H9 (cell line): ENCODE results near the gene MCRIP1. TPM values are rescaled to one million over a fixed set of nuclear protein-coding genes. Genes with fewer than 3 reads are reported as not detected.

Source experiments
- DNase-seq: peaks from one replicate; pipeline ENCODE4 v3.0.0-alpha.2; 2017
- H2AFZ ChIP-seq: one replicate; pipeline ENCODE4 v1.6.1; 2013; ENCODE audit warnings: mild to moderate bottlenecking, low read length, control low read depth, moderate library complexity
- H2AK5ac ChIP-seq: 2 replicates; pipeline ENCODE4 v1.6.1; 2013; ENCODE audit warnings: low read length, control low read depth, mixed read lengths; ENCODE audit not compliant: insufficient read length
- H2BK120ac ChIP-seq: one replicate; pipeline ENCODE4 v1.6.1; 2013; ENCODE audit warnings: low read depth, mild to moderate bottlenecking, low read length, control low read depth, inconsistent platforms; ENCODE audit not compliant: poor library complexity, severe bottlenecking
- H2BK12ac ChIP-seq: 2 replicates; pipeline ENCODE4 v1.6.1; 2013; ENCODE audit warnings: low read length, control low read depth, mixed read lengths, low read depth; ENCODE audit not compliant: insufficient read length
- H2BK15ac ChIP-seq: 2 replicates; pipeline ENCODE4 v1.6.1; 2013; ENCODE audit warnings: low read depth, low read length, control low read depth
- H2BK20ac ChIP-seq: one replicate; pipeline ENCODE4 v1.6.1; 2013; ENCODE audit warnings: low read depth, mild to moderate bottlenecking, low read length, control low read depth, inconsistent platforms; ENCODE audit not compliant: poor library complexity, severe bottlenecking
- H2BK5ac ChIP-seq: 2 replicates; pipeline ENCODE4 v1.6.1; 2013; ENCODE audit warnings: low read length, control low read depth, mixed read lengths; ENCODE audit not compliant: insufficient read length
- H3K14ac ChIP-seq: 2 replicates; pipeline ENCODE4 v1.6.1; 2013; ENCODE audit warnings: low read length, control low read depth; ENCODE audit not compliant: insufficient read depth
- H3K18ac ChIP-seq: 2 replicates; pipeline ENCODE4 v1.6.1; 2013; ENCODE audit warnings: low read depth, mild to moderate bottlenecking, mixed read lengths, low read length, control low read depth; ENCODE audit not compliant: insufficient read length
- H3K23ac ChIP-seq: 2 replicates; pipeline ENCODE4 v1.6.1; 2013; ENCODE audit warnings: low read length, control low read depth, mixed read lengths, low read depth; ENCODE audit not compliant: insufficient read length
- H3K23me2 ChIP-seq: 2 replicates; pipeline ENCODE4 v1.6.1; 2013; ENCODE audit warnings: low read depth, mild to moderate bottlenecking, mixed read lengths, low read length, control low read depth; ENCODE audit not compliant: insufficient read length, poor library complexity, severe bottlenecking
- H3K27ac ChIP-seq: 2 replicates; pipeline ENCODE4 v1.5.1; 2013; ENCODE audit warnings: low read length, control low read depth, mixed read lengths, low read depth; ENCODE audit not compliant: insufficient read length
- H3K27me3 ChIP-seq: 2 replicates; pipeline ENCODE4 v1.6.1; 2013; ENCODE audit warnings: low read length, control low read depth, inconsistent platforms; ENCODE audit not compliant: insufficient read depth
- H3K4ac ChIP-seq: 2 replicates; pipeline ENCODE4 v1.6.1; 2013; ENCODE audit warnings: low read depth, mild to moderate bottlenecking, control low read depth, inconsistent platforms, low read length, moderate library complexity
- H3K4me1 ChIP-seq: 2 replicates; pipeline ENCODE4 v1.6.1; 2013; ENCODE audit warnings: low read length, control low read depth, inconsistent platforms; ENCODE audit not compliant: insufficient read depth
- H3K4me2 ChIP-seq: 2 replicates; pipeline ENCODE4 v1.6.1; 2013; ENCODE audit warnings: low read length, control low read depth, mixed read lengths; ENCODE audit not compliant: insufficient read length, insufficient read depth
- H3K56ac ChIP-seq: 2 replicates; pipeline ENCODE4 v1.6.1; 2013; ENCODE audit warnings: low read depth, mild to moderate bottlenecking, mixed read lengths, low read length, control low read depth; ENCODE audit not compliant: insufficient read length
- H3K79me1 ChIP-seq: 2 replicates; pipeline ENCODE4 v1.6.1; 2013; ENCODE audit warnings: low read depth, mild to moderate bottlenecking, moderate library complexity, low read length, control low read depth, inconsistent platforms; ENCODE audit not compliant: insufficient read depth, poor library complexity, severe bottlenecking
- H3K79me2 ChIP-seq: 2 replicates; pipeline ENCODE4 v1.6.1; 2013; ENCODE audit warnings: low read length, control low read depth, inconsistent platforms; ENCODE audit not compliant: insufficient read depth
- H3K9ac ChIP-seq: 2 replicates; pipeline ENCODE4 v1.6.1; 2013; ENCODE audit warnings: low read length, control low read depth, mixed read lengths; ENCODE audit not compliant: insufficient read length; ENCODE audit errors: extremely low read depth
- H3K9me3 ChIP-seq: one replicate; pipeline ENCODE4 v1.6.1; 2013; ENCODE audit warnings: low read depth, low read length, inconsistent platforms; ENCODE audit not compliant: control insufficient read depth
- H3T11ph ChIP-seq: one replicate; pipeline ENCODE4 v1.6.1; 2013; ENCODE audit warnings: mild to moderate bottlenecking, low read length, control low read depth, inconsistent platforms
- H4K20me1 ChIP-seq: one replicate; pipeline ENCODE4 v1.6.1; 2013; ENCODE audit not compliant: control insufficient read depth, insufficient read length, insufficient read depth
- H4K5ac ChIP-seq: 2 replicates; pipeline ENCODE4 v1.6.1; 2013; ENCODE audit warnings: low read depth, mild to moderate bottlenecking, mixed read lengths, low read length, control low read depth; ENCODE audit not compliant: insufficient read length
- H4K8ac ChIP-seq: replicated peaks from 2 replicates; pipeline ENCODE4 v1.6.1; 2013; ENCODE audit warnings: low read length, control low read depth, mixed read lengths, low read depth; ENCODE audit not compliant: insufficient read length
- H4K91ac ChIP-seq: 2 replicates; pipeline ENCODE4 v1.6.1; 2013; ENCODE audit warnings: low read depth, mild to moderate bottlenecking, moderate library complexity, mixed read lengths, low read length, control low read depth; ENCODE audit not compliant: insufficient read length
- H3K27ac Mint-ChIP-seq, 3 experiments: 2 replicates in 2 of 3; 3 replicates in 1 of 3; pipeline ENCODE4 v1.8.0; 2020 to 2021; ENCODE audit warnings: mixed read lengths in 3 of 3, mild to moderate bottlenecking in 1 of 3, moderate library complexity in 1 of 3
- H3K27me3 Mint-ChIP-seq: 2 replicates; pipeline ENCODE4 v1.8.0; 2021; ENCODE audit warnings: low read depth, mild to moderate bottlenecking, moderate library complexity, mixed read lengths
- H3K36me3 Mint-ChIP-seq, 3 experiments: 2 replicates in 2 of 3; 3 replicates in 1 of 3; pipeline ENCODE4 v1.8.0; 2020 to 2021; ENCODE audit warnings: low read depth in 3 of 3, mixed read lengths in 3 of 3; ENCODE audit not compliant: insufficient read depth in 1 of 3
- H3K4me1 Mint-ChIP-seq, 2 experiments: 2 replicates each; pipeline ENCODE4 v1.8.0; 2020; ENCODE audit warnings: mixed read lengths in 2 of 2
- H3K4me3 Mint-ChIP-seq, 2 experiments: 2 replicates in 1 of 2; 3 replicates in 1 of 2; pipeline ENCODE4 v1.8.0; 2020 to 2021; ENCODE audit warnings: mild to moderate bottlenecking in 2 of 2, mixed read lengths in 2 of 2, moderate library complexity in 1 of 2
- H3K9me3 Mint-ChIP-seq, 2 experiments: 2 replicates in 1 of 2; 3 replicates in 1 of 2; pipeline ENCODE4 v1.8.0; 2020; ENCODE audit warnings: mild to moderate bottlenecking in 2 of 2, mixed read lengths in 2 of 2, moderate library complexity in 1 of 2
- WGBS: extraction: QIAGEN DNeasy Blood & Tissue Kit; methylation state at CpG from one replicate; pipeline ENCODE4 v1.1.7; 2013; ENCODE audit warnings: missing lambda C conversion rate, low lambda C conversion rate, mixed read lengths; ENCODE audit not compliant: insufficient read length; ENCODE audit errors: extremely low coverage; 5-methylcytosine and 5-hydroxymethylcytosine counted together
- total RNA-seq: library from RNA; stranded (reverse); gene quantifications from 2 replicates; pipeline ENCODE4 v1.2.1, GENCODE V29; 2021
- TF ChIP-seq, protein P1 (sequence below): fragments of 200-600 bp; sonication (generic); conservative IDR thresholded peaks from 3 replicates; pipeline ENCODE4 v1.8.0; 2021; ENCODE audit warnings: antibody characterized with exemption, mild to moderate bottlenecking

The MCRIP1 gene
- total RNA-seq, 1 experiment from 2014 or later = 118 TPM

DNA sequence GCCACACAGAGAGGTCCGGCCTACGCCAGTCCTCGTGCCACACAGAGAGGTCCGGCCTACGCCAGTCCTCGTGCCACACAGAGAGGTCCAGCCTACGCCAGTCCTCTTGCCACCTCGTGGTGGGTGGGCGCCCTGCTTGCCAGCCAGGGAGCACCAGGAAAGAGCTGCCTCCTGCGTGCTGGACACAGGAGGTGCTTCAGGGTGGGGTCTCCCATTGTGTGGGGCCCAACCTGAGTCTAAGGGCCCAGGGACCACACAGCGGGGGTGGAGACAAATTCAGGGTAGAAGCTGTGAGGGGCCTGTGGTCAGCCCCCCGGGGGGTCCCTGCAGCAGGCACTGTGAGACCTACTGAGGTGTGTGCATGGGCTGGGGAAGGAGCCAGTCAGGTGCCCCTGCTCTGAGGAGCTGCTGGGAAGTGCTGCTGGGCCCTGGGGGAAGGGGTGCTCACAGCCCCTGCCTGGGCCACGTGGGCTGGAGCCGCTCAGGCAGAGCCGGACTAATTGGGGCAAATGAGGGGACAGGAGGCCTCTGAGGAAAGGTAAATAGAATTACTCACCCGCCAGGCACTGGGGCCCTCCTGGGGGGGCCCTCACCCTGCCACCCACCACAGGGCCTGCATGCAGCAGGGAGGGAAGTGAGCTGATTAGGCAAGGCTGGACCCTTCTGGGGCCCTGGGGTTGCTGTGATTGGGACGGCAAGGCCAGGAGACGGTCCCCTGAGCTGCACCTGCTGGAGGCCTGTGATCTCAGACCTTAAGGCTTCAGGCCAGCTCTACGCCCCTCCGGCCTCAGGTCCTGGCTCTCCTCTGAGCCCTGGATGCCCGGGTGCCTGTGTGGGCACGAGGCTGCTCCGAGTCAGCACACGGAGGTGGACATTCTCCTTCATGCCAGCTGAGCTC, 18.1 kb downstream of the MCRIP1 start:
- Histone ChIP-seq H2BK120ac (no peak overlapping the region), H3K56ac (no peak overlapping the region), H3K27ac (no peak overlapping the region), H3K27me3 (no peaks in the 10 kb centered on the region), H3K79me2 (no peaks in the 10 kb centered on the region), H4K8ac (no peak overlapping the region), H4K5ac (no peak overlapping the region), H3K79me1 (no peaks in the 10 kb centered on the region), H4K20me1 (no peaks in the 10 kb centered on the region), H3T11ph (no peak overlapping the region), H2BK5ac (no peak overlapping the region), H3K9ac (no peak overlapping the region), H3K18ac (no peak overlapping the region), H3K14ac (no peak overlapping the region; the same call in 1 of the 2 replicates), H2BK20ac (no peak overlapping the region), H3K4me2 (no peak overlapping the region), H3K9me3 (no peaks in the 10 kb centered on the region), H2BK12ac (no peak overlapping the region), H2BK15ac (no peak overlapping the region), H3K23me2 (no peaks in the 10 kb centered on the region), H3K23ac (no peak overlapping the region), H4K91ac (no peak overlapping the region), H3K4me1 (no peaks in the 10 kb centered on the region), H2AFZ (no peak overlapping the region), H2AK5ac (no peak overlapping the region), H3K4ac (no peak overlapping the region)
- H3K27me3 Mint-ChIP-seq = peaks cover 11% of the 10 kb centered on the region
- peaks cover 0 to 8% of the 10 kb centered on the region in 2 experiments; a peak in 1 of 4 replicates for H3K4me1 Mint-ChIP-seq
- no peak overlapping the region for H3K27ac Mint-ChIP-seq
- DNase-seq = no peak
- H3K9me3 Mint-ChIP-seq = no peaks in the 10 kb centered on the region; a peak in 2 of 5 replicates
- WGBS = no CpG with 5 or more reads among the region's 24 CpGs
- H3K4me3 Mint-ChIP-seq = no peak overlapping the region
- TF ChIP-seq, protein P1, sequence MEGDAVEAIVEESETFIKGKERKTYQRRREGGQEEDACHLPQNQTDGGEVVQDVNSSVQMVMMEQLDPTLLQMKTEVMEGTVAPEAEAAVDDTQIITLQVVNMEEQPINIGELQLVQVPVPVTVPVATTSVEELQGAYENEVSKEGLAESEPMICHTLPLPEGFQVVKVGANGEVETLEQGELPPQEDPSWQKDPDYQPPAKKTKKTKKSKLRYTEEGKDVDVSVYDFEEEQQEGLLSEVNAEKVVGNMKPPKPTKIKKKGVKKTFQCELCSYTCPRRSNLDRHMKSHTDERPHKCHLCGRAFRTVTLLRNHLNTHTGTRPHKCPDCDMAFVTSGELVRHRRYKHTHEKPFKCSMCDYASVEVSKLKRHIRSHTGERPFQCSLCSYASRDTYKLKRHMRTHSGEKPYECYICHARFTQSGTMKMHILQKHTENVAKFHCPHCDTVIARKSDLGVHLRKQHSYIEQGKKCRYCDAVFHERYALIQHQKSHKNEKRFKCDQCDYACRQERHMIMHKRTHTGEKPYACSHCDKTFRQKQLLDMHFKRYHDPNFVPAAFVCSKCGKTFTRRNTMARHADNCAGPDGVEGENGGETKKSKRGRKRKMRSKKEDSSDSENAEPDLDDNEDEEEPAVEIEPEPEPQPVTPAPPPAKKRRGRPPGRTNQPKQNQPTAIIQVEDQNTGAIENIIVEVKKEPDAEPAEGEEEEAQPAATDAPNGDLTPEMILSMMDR = no peak
- no peaks in the 10 kb centered on the region for H3K36me3 Mint-ChIP-seq
